Measurements from ENCODE around the gene TRIM29. TPM values are rescaled to one million over a fixed set of nuclear protein-coding genes. Genes with fewer than 3 reads are reported as not detected.

TRIM29 gene
- total RNA-seq, 1 donor from 2014 or later: not detected

GRCh38 chr11:120102050-120102863, 35.7 kb downstream of the TRIM29 start:
- DNase-seq (ENCODE audit: low read depth): no peak

- DNase-seq (ENCODE audit: low read depth): no peak
Measured at GRCh38 chr11:120098503-120099020, 39.4 kb downstream of the TRIM29 start.

GRCh38 chr11:120097721-120098385, 40.1 kb downstream of the TRIM29 start:
- DNase-seq (ENCODE audit: low read depth): no peak

- DNase-seq (ENCODE audit: low read depth): no peak
Measured at GRCh38 chr11:120096369-120097191, 41.3 kb downstream of the TRIM29 start.

- no peak for DNase-seq (ENCODE audit: low read depth)
Measured at GRCh38 chr11:120095516-120095915, 42.4 kb downstream of the TRIM29 start.

GRCh38 chr11:120091701-120092100, 46.2 kb downstream of the TRIM29 start:
- no peak for DNase-seq (ENCODE audit: low read depth)

GRCh38 chr11:120091121-120091520, 46.8 kb downstream of the TRIM29 start:
- no peak for DNase-seq (ENCODE audit: low read depth)

GRCh38 chr11:120090411-120090810, 47.5 kb downstream of the TRIM29 start:
- no peak for DNase-seq (ENCODE audit: low read depth)

GRCh38 chr11:120089036-120090001, 48.6 kb downstream of the TRIM29 start:
- DNase-seq (ENCODE audit: low read depth): no peak

- no peak for DNase-seq (ENCODE audit: low read depth)
Measured at GRCh38 chr11:120088056-120088455, 49.9 kb downstream of the TRIM29 start.

GRCh38 chr11:120086651-120087050, 51.3 kb downstream of the TRIM29 start:
- DNase-seq (ENCODE audit: low read depth): no peak

GRCh38 chr11:120079750-120080610, 57.9 kb downstream of the TRIM29 start:
- no peak for DNase-seq (ENCODE audit: low read depth)

- DNase-seq (ENCODE audit: low read depth): no peak
Measured at GRCh38 chr11:120078397-120078796, 59.5 kb downstream of the TRIM29 start.

- peak; percentile 40 for DNase-seq (ENCODE audit: low read depth)
Measured at GRCh38 chr11:120074076-120074475, 63.8 kb downstream of the TRIM29 start.

- DNase-seq (ENCODE audit: low read depth): peak; percentile 85
Measured at GRCh38 chr11:120073196-120073595, 64.7 kb downstream of the TRIM29 start.

GRCh38 chr11:120068114-120068573, 69.8 kb downstream of the TRIM29 start:
- DNase-seq (ENCODE audit: low read depth): peak; percentile 57

- DNase-seq (ENCODE audit: low read depth): no peak
Measured at GRCh38 chr11:120067438-120068113, 70.3 kb downstream of the TRIM29 start.

GRCh38 chr11:120066738-120067437, 71.0 kb downstream of the TRIM29 start:
- DNase-seq (ENCODE audit: low read depth): no peak

Measured in myocyte (in vitro differentiated cells).